SK-N-DZ (cell line): ENCODE results near the gene TPH2.

ENCODE experiments used
- DNase-seq: peaks from one replicate; pipeline ENCODE4 v3.0.0-alpha.2; 2015; ENCODE audit warnings: low spot score

TPH2 gene

DNA sequence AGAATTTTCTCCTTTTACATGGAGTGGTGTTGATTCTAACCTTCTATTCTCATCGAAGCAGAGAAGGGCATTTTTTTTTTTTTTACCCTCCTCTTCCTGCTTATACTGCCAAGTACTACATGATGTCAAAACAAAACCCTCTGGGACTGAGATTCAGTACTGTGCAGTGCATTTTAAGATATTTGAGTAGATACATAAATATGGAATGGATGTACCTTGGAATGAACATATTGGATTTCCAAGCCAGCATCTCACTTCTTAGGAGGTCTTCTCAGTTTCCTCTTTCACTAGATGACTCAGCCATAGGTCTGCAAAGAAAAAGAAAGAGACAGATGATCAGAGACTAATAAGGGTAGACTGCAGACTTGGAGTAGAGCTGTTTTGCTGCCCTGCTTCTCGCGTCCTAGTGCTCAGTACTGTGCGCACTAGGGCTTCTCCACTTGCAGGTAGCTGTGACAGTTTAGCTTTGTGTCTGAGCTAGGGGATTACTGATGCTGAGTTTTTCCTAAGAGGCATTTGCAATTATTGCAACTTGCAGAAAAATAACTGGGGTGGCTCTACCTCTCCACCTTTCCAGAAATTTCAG, 20.4 kb downstream of the TPH2 start:
- DNase-seq, result no peak

DNA sequence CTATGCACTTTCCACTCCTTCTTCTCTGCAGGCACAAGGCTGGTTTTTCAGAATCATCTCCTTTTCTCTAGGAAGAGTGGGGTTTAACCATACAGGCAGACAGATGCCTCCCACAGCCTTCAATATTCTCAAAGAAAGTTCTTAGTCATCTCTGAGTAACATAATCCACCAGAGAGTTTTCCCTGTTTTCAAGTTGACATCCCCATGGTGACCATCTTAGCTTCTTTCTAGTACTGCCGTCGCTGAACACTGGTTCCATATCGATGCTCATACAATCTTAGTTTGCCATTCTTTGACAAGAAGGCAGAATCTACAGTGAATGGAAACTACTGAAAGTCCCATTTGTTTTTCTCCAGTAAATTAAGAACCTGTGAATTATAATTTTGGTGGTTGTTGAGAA, 28.6 kb downstream of the TPH2 start:
- DNase-seq, result no peak

- DNase-seq, result no peak
Measured at GRCh38 chr12:71969330-71969729, 30.7 kb downstream of the TPH2 start.

DNA sequence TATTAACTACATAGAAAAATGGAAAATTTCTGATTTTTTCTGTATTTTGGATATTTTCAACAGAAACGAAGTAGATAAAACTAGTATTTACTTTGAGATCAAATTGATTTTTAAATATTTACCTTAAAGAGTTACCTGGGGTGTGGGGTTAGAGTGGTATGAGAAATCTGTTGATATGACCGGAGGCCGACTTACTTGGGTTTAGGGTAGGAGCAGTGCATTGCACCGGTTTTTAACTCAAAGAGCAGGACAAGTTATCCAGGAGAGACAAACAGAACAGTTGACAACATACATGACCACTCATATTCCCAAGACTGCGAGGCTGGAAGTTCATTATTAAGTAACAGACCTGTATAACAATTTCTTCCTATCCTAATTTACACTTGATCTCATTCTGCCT, 31.4 kb downstream of the TPH2 start:
- DNase-seq, result no peak

- DNase-seq, result no peak
Measured at GRCh38 chr12:71972441-71973074, 33.9 kb downstream of the TPH2 start.

DNA sequence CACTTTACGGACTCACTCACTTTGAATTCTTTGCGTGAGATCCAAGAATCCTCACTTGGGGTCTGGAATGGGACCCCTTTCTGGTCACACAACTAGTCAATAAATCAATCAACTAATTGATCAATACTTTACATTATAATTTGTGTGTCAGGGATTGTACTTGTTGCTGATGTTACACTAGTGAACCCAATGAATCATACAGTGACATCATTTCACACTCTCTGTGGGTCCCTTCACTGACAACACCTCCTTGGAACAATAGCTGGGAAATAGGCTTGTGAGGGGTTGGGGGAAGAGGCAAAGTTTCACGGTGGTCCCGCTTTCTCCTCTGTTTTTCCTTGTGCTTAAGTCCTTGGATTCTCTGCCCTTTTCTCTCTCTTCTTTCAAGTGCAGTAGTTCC, 35.0 kb downstream of the TPH2 start:
- DNase-seq, result no peak

- DNase-seq, result no peak
Measured at GRCh38 chr12:71980538-71980937, 41.9 kb downstream of the TPH2 start.

DNA sequence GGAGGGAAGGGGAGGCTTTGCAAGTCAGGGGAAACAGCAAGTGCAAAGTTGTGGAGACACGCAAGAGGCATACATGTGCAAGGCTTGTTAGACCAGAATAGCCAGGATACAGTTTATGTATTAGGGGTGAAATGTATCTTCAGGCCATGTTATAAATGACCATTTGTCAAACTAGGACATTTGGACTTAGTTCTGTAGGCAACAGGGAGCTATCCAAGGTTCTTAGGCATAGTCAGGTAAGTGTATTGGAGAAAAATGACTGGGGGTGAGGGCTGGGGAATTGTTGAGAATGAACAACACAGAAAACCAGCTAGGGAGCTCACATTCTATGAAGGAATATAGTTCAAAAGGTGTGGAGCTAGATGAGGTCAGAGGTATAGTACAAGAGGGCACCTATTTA, 42.5 kb downstream of the TPH2 start:
- DNase-seq, result no peak

DNA sequence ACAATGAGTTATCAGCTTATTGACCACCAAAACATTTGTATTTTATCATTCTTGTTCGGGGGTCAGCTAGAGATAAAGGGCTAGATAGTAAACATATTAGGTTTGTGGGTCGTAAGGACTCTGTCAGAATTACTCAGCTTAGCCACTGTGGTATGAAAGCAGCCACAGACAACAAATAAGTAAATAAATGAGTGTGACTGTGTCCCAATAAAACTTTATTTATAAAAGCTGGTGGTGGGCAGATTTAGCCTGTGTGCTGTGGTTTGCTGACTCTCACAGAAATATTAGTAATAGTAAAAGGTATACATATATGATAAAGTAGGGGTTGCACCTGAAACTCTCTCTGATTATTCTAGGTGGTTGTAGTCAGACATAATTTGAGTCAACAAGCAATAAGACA, 56.1 kb downstream of the TPH2 start:
- DNase-seq, result no peak

DNA sequence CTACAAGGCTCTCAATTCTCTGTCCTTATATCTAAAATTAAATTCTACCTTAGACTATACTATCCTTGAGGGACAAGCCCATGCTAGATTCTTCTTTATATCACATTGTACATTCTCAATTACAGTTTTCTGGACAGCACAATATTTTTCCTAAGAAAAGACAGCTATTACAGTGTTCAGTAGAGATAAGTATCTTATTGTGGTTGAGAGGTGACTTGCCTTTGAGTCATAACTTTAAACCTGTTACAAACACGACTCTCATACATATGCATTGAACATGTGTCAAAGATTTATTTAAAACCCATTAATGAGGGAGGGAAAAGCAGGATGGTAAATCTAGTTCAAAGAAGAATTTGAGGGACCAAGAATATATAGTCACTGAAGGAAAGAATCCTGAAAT, 61.1 kb downstream of the TPH2 start:
- DNase-seq, result no peak

DNA sequence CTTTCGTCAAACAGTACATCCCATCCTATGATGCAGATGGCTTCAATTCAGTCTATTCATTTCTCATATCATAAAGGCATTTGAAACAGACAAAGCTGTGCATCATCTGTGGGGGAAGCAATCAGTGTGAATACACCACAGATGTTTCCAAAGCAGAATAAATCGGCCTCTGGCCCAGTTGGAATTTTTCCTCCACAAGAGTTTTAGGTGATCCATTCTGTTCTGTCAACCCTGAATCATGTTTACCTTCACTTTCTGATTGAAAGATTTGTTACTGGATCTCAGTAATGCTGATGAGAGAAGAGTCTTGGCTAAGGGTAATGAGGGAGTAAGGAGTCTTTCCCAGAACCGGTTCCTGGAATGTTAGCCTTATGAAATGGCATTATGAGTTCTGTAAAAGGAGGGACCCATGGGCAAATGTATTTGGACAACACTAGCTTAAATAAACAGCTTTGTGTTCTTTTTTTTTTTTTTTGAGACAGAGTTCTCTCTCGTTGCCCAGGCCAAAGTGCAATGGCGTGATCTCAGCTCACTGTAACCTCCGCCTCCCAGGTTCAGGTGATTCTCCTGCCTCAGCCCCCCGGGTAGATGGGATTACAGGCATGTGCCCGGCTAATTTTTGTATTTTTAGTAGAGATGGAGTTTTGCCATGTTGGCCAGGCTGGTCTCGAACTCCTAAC, 62.5 kb downstream of the TPH2 start:
- DNase-seq, result no peak

- no peak for DNase-seq
Measured at GRCh38 chr12:72006766-72007165, 68.1 kb downstream of the TPH2 start.

GRCh38 chr12:72010356-72010755, 71.7 kb downstream of the TPH2 start:
- no peak for DNase-seq

DNA sequence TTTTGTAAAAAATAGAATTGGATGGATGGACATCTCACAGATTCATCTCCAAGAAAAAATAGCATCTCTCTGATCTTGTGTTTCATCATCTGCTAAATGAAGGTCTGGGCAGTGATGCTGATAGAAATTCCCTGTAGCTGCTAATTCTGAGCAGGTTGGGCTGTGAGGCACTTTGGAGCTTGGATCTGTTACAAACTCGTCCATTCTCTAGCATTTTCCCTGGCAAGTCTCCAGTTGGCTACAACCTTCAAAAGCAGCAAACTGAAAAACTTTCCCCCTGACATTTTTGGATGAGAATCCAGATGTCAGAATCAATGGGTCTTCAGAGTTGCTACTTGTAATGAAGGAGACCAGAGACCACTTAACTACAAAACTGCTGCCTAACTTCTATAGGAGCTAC, 72.7 kb downstream of the TPH2 start:
- no peak for DNase-seq

GRCh38 chr12:72012874-72013273, 74.2 kb downstream of the TPH2 start:
- DNase-seq, result no peak

GRCh38 chr12:72015895-72016294, 77.2 kb downstream of the TPH2 start:
- no peak for DNase-seq

DNA sequence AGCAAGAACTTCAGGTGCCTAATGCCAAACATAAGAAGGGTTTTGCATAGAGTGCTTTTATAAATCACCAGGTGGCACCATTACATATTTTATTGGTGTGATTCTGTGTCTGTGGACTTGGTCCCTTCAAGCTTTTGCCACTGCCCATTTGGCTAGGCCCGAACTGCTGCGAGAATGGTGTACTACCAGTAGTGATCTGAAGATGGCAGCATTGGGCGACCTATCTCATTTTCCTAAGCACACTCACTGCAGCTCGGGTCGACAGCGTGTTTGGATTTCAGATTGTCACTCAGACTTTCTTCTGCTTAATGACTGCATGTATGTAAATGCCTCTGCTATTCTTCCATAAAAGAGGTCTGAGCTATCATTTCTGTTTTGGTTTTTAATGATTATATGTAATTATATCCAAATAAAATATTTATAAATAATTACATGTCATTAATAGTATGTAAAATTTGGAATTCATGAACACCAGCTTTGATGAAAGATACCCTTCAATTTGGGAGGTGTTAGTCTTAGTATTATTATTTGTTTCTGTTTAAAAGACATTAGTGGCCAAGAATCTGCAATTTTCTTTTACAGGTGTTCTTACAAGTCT, 78.5 kb downstream of the TPH2 start:
- DNase-seq, result peak; percentile 84

DNA sequence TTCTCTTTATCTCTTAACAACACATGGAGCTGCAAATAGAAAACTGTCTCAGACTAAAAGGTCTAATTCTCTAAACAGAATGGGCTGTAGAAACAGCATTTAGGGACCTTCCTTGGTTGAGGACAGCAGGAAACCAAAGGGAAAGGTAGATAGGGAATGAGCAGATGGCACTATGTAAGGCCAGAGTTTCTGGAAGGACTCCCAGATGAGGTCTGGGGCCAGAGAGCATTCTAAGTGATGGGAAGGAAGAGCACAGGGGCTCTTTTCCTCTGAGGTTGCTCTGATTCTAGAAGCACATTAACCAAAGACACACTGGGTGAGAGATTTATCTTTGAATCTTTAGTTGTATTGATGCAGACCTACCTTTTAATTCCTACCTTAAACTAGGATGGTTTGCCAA, 79.4 kb downstream of the TPH2 start:
- no peak for DNase-seq

DNA sequence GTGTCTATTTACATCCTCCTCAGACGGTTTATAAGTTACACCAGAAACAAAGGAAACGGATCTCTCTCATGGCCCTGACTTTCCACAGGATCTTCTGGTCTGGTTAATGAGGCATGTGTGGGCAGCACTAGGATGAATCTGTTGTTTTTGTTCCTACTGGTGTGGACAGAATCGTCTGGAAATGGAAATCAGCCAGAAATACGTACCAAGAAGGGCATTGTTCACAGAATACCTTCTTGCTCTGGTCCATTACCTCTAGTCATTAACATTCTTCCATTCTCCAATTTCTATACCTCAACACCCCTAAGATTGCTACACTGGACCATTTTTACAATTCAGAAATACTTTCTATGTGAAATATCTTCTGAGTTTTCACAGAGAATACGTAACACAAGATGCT, 86.0 kb downstream of the TPH2 start:
- DNase-seq, result no peak

- DNase-seq, result no peak
Measured at GRCh38 chr12:72025524-72025923, 86.9 kb downstream of the TPH2 start.

- DNase-seq, result no peak
Measured at GRCh38 chr12:72028966-72029365, 90.3 kb downstream of the TPH2 start.

GRCh38 chr12:72030277-72030676, 91.6 kb downstream of the TPH2 start:
- DNase-seq, result no peak

- DNase-seq, result no peak
Measured at GRCh38 chr12:72031066-72031465, 92.4 kb downstream of the TPH2 start.
